ENCODE data around the gene TCEA3. TPM values are rescaled to one million over a fixed set of nuclear protein-coding genes. Genes with fewer than 3 reads are reported as not detected.
A peak's percentile ranks its signal among the peaks of the same experiment; 100 is the strongest.

Gene TCEA3
- total and polyA plus RNA-seq, 7 experiments from 2014 or later, result 20.2 to 59.2 (median 49.3) TPM

DNA sequence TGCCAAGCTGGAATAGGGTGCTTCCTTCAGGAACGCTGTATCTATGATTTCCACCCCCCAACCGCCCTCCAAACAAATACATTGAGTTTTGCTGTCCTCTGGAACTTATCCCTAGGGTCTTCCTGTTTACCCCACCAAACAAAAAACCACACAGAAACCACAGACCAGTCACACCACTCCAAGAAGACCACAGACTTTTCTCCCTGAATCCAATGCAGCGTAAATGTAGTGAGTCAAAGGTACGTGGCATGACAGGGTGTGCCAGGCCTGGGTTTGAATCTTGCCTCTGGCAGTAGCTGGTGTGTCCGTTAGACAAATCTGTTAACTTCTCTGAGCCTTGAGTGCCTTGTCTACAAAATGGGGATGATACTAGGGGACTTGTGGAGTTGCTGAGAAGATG lies 31.7 kb upstream of the TCEA3 start:
- Histone ChIP-seq H3K4me1 (ENCODE audit: control insufficient read depth in 2 of 2, insufficient read depth in 2 of 2, low read length in 2 of 2) (peaks cover 13% of the 10 kb centered on the region in 2 donors), H3K27me3 (ENCODE audit: control insufficient read depth in 2 of 2, insufficient read depth in 2 of 2, low read length in 2 of 2) (peaks cover 0 to 4% of the 10 kb centered on the region in 2 donors), H3K4me3 (ENCODE audit: low read length) (no peak overlapping the region), H3K27ac (ENCODE audit: low read depth, low read length) (no peak overlapping the region), H3K36me3 (ENCODE audit: control insufficient read depth in 2 of 3, insufficient read depth in 3 of 3, low read length in 3 of 3) (no peaks in the 10 kb centered on the region), H3K9me3 (ENCODE audit: control insufficient read depth in 2 of 3, low read length in 3 of 3) (no peaks in the 10 kb centered on the region)
- CTCF ChIA-PET, result no interaction called here
- no peak for DNase-seq
- intact Hi-C loops (cut with micrococcal nuclease), result no loop called here
- peaks cover 0 to 9% (median 0%) of the 10 kb centered on the region in 5 donors for H3K36me3 Mint-ChIP-seq
- ATAC-seq, result no peak
- peaks cover 0 to 32% (median 9%) of the 10 kb centered on the region in 5 donors for H3K27me3 Mint-ChIP-seq
- H3K9me3 Mint-ChIP-seq, result no peaks in the 10 kb centered on the region
- POLR2A ChIA-PET, result interaction anchor here (0.6 kb wide), 1 partner anchor 35 kb away, joined by 4 read pairs; no protein-coding TSS in a partner anchor
- H3K27ac Mint-ChIP-seq, result no peak overlapping the region
- no peak overlapping the region for H3K4me3 Mint-ChIP-seq
- peaks cover 4 to 18% (median 13%) of the 10 kb centered on the region in 7 donors for H3K4me1 Mint-ChIP-seq

GRCh38 chr1:23453455-23454000 lies 29.0 kb upstream of the TCEA3 start:
- Mint-ChIP-seq H3K4me1 (peaks cover 4 to 18% (median 13%) of the 10 kb centered on the region in 7 donors), H3K9me3 (no peaks in the 10 kb centered on the region), H3K27me3 (peaks cover 0 to 28% (median 6%) of the 10 kb centered on the region in 5 donors), H3K27ac (peak overlapping the region in 1 of 9 donors; percentile 17), H3K36me3 (peaks cover 0 to 9% (median 0%) of the 10 kb centered on the region in 5 donors), H3K4me3 (no peak overlapping the region)
- intact Hi-C loops (cut with micrococcal nuclease), result no loop called here
- Histone ChIP-seq H3K9me3 (ENCODE audit: control insufficient read depth in 2 of 3, low read length in 3 of 3) (no peaks in the 10 kb centered on the region), H3K27ac (ENCODE audit: low read depth, low read length) (no peak overlapping the region), H3K27me3 (ENCODE audit: control insufficient read depth in 2 of 2, insufficient read depth in 2 of 2, low read length in 2 of 2) (no peaks in the 10 kb centered on the region), H3K4me3 (ENCODE audit: low read length) (no peak overlapping the region), H3K4me1 (ENCODE audit: control insufficient read depth in 2 of 2, insufficient read depth in 2 of 2, low read length in 2 of 2) (peaks cover 13 to 14% of the 10 kb centered on the region in 2 donors), H3K36me3 (ENCODE audit: control insufficient read depth in 2 of 3, insufficient read depth in 3 of 3, low read length in 3 of 3) (no peaks in the 10 kb centered on the region)
- no peak for ATAC-seq
- ChIA-PET CTCF (no interaction called here), POLR2A (no interaction called here)
- no peak for DNase-seq

DNA sequence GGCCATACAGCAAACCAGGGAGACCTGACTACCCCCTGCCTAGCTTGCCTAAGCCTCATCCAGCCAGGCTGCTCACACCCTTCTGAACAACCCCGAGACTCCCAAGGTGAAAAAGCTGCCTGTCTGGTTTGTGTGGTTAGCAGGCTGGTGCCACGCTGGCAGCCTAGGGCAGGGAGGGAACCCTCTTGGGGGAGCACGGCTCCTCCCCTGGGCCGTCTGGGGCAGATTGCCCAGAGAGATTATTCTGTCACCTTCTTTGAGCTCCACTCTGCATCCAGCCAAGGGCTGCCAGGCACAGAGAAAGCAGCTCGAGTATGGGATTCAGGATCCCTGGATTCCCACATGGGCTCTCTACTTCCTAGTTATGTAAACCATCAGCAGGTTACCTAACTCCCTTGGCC lies 27.5 kb upstream of the TCEA3 start:
- no peak overlapping the region for H3K4me3 ChIP-seq (ENCODE audit: low read length)
- ChIA-PET CTCF (no interaction called here), POLR2A (interaction anchor here (0.7 kb wide), 1 partner anchor 27 kb away, joined by 3 read pairs; no protein-coding TSS in a partner anchor)
- Mint-ChIP-seq H3K4me3 (no peak overlapping the region), H3K27ac (peak overlapping the region in 4 of 9 donors; percentile 2 to 45 (median 12)), H3K4me1 (peaks cover 4 to 18% (median 13%) of the 10 kb centered on the region in 7 donors), H3K9me3 (no peaks in the 10 kb centered on the region), H3K36me3 (peaks cover 0 to 6% (median 0%) of the 10 kb centered on the region in 5 donors), H3K27me3 (peaks cover 0 to 26% (median 6%) of the 10 kb centered on the region in 5 donors)
- H3K9me3 ChIP-seq (ENCODE audit: control insufficient read depth in 2 of 3, low read length in 3 of 3), result no peaks in the 10 kb centered on the region
- H3K4me1 ChIP-seq (ENCODE audit: control insufficient read depth in 2 of 2, insufficient read depth in 2 of 2, low read length in 2 of 2), result peaks cover 13 to 14% of the 10 kb centered on the region in 2 donors
- no peaks in the 10 kb centered on the region for H3K27me3 ChIP-seq (ENCODE audit: control insufficient read depth in 2 of 2, insufficient read depth in 2 of 2, low read length in 2 of 2)
- no peak overlapping the region for H3K27ac ChIP-seq (ENCODE audit: low read depth, low read length)
- ATAC-seq (peak; percentile 88), DNase-seq (peak in 7 of 9 donors; percentile 19 to 55 (median 38))
- H3K36me3 ChIP-seq (ENCODE audit: control insufficient read depth in 2 of 3, insufficient read depth in 3 of 3, low read length in 3 of 3), result no peaks in the 10 kb centered on the region
- intact Hi-C loops (cut with micrococcal nuclease), result no loop called here

- Mint-ChIP-seq H3K36me3 (peaks cover 0 to 6% (median 0%) of the 10 kb centered on the region in 5 donors), H3K9me3 (no peaks in the 10 kb centered on the region), H3K4me3 (no peak overlapping the region), H3K27ac (peak overlapping the region in 3 of 9 donors; percentile 4 to 45 (median 18)), H3K27me3 (peaks cover 0 to 26% (median 6%) of the 10 kb centered on the region in 5 donors), H3K4me1 (peaks cover 4 to 16% (median 13%) of the 10 kb centered on the region in 7 donors)
- ATAC-seq (no peak), DNase-seq (no peak)
- ChIA-PET POLR2A (interaction anchor here (0.7 kb wide), 1 partner anchor 26 kb away, joined by 3 read pairs; no protein-coding TSS in a partner anchor), CTCF (no interaction called here)
- Histone ChIP-seq H3K27ac (ENCODE audit: low read depth, low read length) (no peak overlapping the region), H3K4me3 (ENCODE audit: low read length) (no peak overlapping the region), H3K4me1 (ENCODE audit: control insufficient read depth in 2 of 2, insufficient read depth in 2 of 2, low read length in 2 of 2) (peaks cover 13 to 14% of the 10 kb centered on the region in 2 donors), H3K36me3 (ENCODE audit: control insufficient read depth in 2 of 3, insufficient read depth in 3 of 3, low read length in 3 of 3) (no peaks in the 10 kb centered on the region), H3K27me3 (ENCODE audit: control insufficient read depth in 2 of 2, insufficient read depth in 2 of 2, low read length in 2 of 2) (no peaks in the 10 kb centered on the region), H3K9me3 (ENCODE audit: control insufficient read depth in 2 of 3, low read length in 3 of 3) (no peaks in the 10 kb centered on the region)
- intact Hi-C loops (cut with micrococcal nuclease), result no loop called here
Observed at GRCh38 chr1:23451441-23451840, 26.9 kb upstream of the TCEA3 start.

GRCh38 chr1:23450894-23451293 lies 26.3 kb upstream of the TCEA3 start:
- Mint-ChIP-seq H3K4me3 (no peak overlapping the region), H3K36me3 (peaks cover 0 to 6% (median 0%) of the 10 kb centered on the region in 5 donors), H3K27me3 (peaks cover 0 to 26% (median 6%) of the 10 kb centered on the region in 5 donors), H3K9me3 (no peaks in the 10 kb centered on the region), H3K27ac (no peak overlapping the region), H3K4me1 (peaks cover 4 to 15% (median 13%) of the 10 kb centered on the region in 7 donors)
- no peak for DNase-seq
- ATAC-seq, result no peak
- Histone ChIP-seq H3K27me3 (ENCODE audit: control insufficient read depth in 2 of 2, insufficient read depth in 2 of 2, low read length in 2 of 2) (no peaks in the 10 kb centered on the region), H3K9me3 (ENCODE audit: control insufficient read depth in 2 of 3, low read length in 3 of 3) (no peaks in the 10 kb centered on the region), H3K4me1 (ENCODE audit: control insufficient read depth in 2 of 2, insufficient read depth in 2 of 2, low read length in 2 of 2) (peaks cover 13 to 14% of the 10 kb centered on the region in 2 donors), H3K36me3 (ENCODE audit: control insufficient read depth in 2 of 3, insufficient read depth in 3 of 3, low read length in 3 of 3) (no peaks in the 10 kb centered on the region), H3K27ac (ENCODE audit: low read depth, low read length) (no peak overlapping the region), H3K4me3 (ENCODE audit: low read length) (no peak overlapping the region)
- POLR2A ChIA-PET, result no interaction called here
- intact Hi-C loops (cut with micrococcal nuclease), result no loop called here
- CTCF ChIA-PET, result no interaction called here

GRCh38 chr1:23449958-23450357 lies 25.4 kb upstream of the TCEA3 start:
- H3K4me3 ChIP-seq (ENCODE audit: low read length), result no peak overlapping the region
- Mint-ChIP-seq H3K4me1 (peaks cover 4 to 15% (median 11%) of the 10 kb centered on the region in 7 donors), H3K27me3 (peaks cover 0 to 20% (median 1%) of the 10 kb centered on the region in 5 donors), H3K36me3 (no peaks in the 10 kb centered on the region), H3K9me3 (no peaks in the 10 kb centered on the region), H3K27ac (no peak overlapping the region), H3K4me3 (no peak overlapping the region)
- ChIA-PET CTCF (interaction anchor here (1.3 kb wide), 1 partner anchor 46 kb away, joined by 4 read pairs; no protein-coding TSS in a partner anchor), POLR2A (no interaction called here)
- DNase-seq (no peak), ATAC-seq (no peak)
- no peaks in the 10 kb centered on the region for H3K27me3 ChIP-seq (ENCODE audit: control insufficient read depth in 2 of 2, insufficient read depth in 2 of 2, low read length in 2 of 2)
- H3K27ac ChIP-seq (ENCODE audit: low read depth, low read length), result no peak overlapping the region
- intact Hi-C loops (cut with micrococcal nuclease), result no loop called here
- no peaks in the 10 kb centered on the region for H3K9me3 ChIP-seq (ENCODE audit: control insufficient read depth in 2 of 3, low read length in 3 of 3)
- peaks cover 13 to 14% of the 10 kb centered on the region in 2 donors for H3K4me1 ChIP-seq (ENCODE audit: control insufficient read depth in 2 of 2, insufficient read depth in 2 of 2, low read length in 2 of 2)
- H3K36me3 ChIP-seq (ENCODE audit: control insufficient read depth in 2 of 3, insufficient read depth in 3 of 3, low read length in 3 of 3), result no peaks in the 10 kb centered on the region

DNA sequence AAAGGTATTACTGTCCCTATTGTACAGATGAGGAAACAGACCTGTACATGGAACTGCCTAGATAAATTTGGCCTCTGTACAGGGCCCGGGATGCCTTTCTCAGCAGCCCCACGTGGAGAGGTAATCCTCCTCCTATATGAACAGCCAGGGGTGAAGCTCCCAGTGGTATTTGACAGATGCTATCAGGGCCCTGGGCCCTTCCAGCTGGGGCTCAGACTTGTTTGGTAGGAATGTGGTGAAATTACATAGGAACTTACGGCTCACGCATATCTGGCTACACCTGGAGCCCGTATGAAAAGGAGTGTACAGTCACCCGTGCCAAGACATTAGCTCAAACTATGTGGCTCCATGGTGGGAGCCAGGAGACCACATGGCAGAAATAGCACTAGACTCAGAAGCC lies 24.8 kb upstream of the TCEA3 start:
- intact Hi-C loops (cut with micrococcal nuclease), result no loop called here

More for the DNA sequence above, 24.8 kb upstream of the TCEA3 start:
- Histone ChIP-seq H3K27me3 (ENCODE audit: control insufficient read depth in 2 of 2, insufficient read depth in 2 of 2, low read length in 2 of 2) (no peaks in the 10 kb centered on the region), H3K27ac (ENCODE audit: low read depth, low read length) (no peak overlapping the region), H3K9me3 (ENCODE audit: control insufficient read depth in 2 of 3, low read length in 3 of 3) (no peaks in the 10 kb centered on the region), H3K4me1 (ENCODE audit: control insufficient read depth in 2 of 2, insufficient read depth in 2 of 2, low read length in 2 of 2) (peaks cover 13 to 14% of the 10 kb centered on the region in 2 donors), H3K4me3 (ENCODE audit: low read length) (no peak overlapping the region), H3K36me3 (ENCODE audit: control insufficient read depth in 2 of 3, insufficient read depth in 3 of 3, low read length in 3 of 3) (no peaks in the 10 kb centered on the region)
- H3K27ac Mint-ChIP-seq, result no peak overlapping the region
- H3K4me1 Mint-ChIP-seq, result peaks cover 4 to 15% (median 11%) of the 10 kb centered on the region in 7 donors
- ATAC-seq (no peak), DNase-seq (no peak)
- H3K27me3 Mint-ChIP-seq, result peaks cover 0 to 20% (median 0%) of the 10 kb centered on the region in 5 donors
- no peaks in the 10 kb centered on the region for H3K9me3 Mint-ChIP-seq
- CTCF ChIA-PET, result interaction anchor here (1.3 kb wide), 1 partner anchor 47 kb away, joined by 4 read pairs; no protein-coding TSS in a partner anchor
- POLR2A ChIA-PET, result no interaction called here
- no peak overlapping the region for H3K4me3 Mint-ChIP-seq
- no peaks in the 10 kb centered on the region for H3K36me3 Mint-ChIP-seq
